Ishikawa (cell line): ENCODE results near the gene R3HDM4.

Experiments
- CEBPB ChIP-seq: IDR thresholded peaks from 2 replicates; pipeline ENCODE4 v1.6.1; 2012
- CREB1 ChIP-seq: IDR thresholded peaks from 2 replicates; pipeline ENCODE4 v1.6.1; 2012; ENCODE audit warnings: low read depth
- EGR1 ChIP-seq: IDR thresholded peaks from 2 replicates; pipeline ENCODE4 v1.6.1; 2012
- EP300 ChIP-seq: IDR thresholded peaks from 2 replicates; pipeline ENCODE4 v1.6.1; 2012; ENCODE audit warnings: borderline replicate concordance
- FOXM1 ChIP-seq: IDR thresholded peaks from 2 replicates; pipeline ENCODE4 v1.6.1; 2012; ENCODE audit warnings: low read depth, borderline replicate concordance
- NFIC ChIP-seq: IDR thresholded peaks from 2 replicates; pipeline ENCODE4 v1.6.1; 2012
- RAD21 ChIP-seq: IDR thresholded peaks from 2 replicates; pipeline ENCODE4 v1.6.1; 2012; ENCODE audit warnings: low read depth
- TAF1 ChIP-seq: IDR thresholded peaks from 2 replicates; pipeline ENCODE4 v1.6.1; 2012; ENCODE audit warnings: low read depth, mild to moderate bottlenecking
- TCF12 ChIP-seq: IDR thresholded peaks from 2 replicates; pipeline ENCODE4 v1.6.1; 2012; ENCODE audit warnings: low read depth
- TEAD4 ChIP-seq: IDR thresholded peaks from 2 replicates; pipeline ENCODE4 v1.6.1; 2012
- YY1 ChIP-seq: IDR thresholded peaks from 2 replicates; pipeline ENCODE4 v1.6.1; 2012; ENCODE audit warnings: low read depth
- ZBTB7A ChIP-seq: IDR thresholded peaks from 2 replicates; pipeline ENCODE4 v1.6.1; 2012; ENCODE audit warnings: low read depth
- TF ChIP-seq, protein P1 (sequence below): IDR thresholded peaks from 2 replicates; pipeline ENCODE4 v1.6.1; 2012
- TF ChIP-seq, protein P2 (sequence below): IDR thresholded peaks from 2 replicates; pipeline ENCODE4 v1.6.1; 2012

R3HDM4 gene

DNA sequence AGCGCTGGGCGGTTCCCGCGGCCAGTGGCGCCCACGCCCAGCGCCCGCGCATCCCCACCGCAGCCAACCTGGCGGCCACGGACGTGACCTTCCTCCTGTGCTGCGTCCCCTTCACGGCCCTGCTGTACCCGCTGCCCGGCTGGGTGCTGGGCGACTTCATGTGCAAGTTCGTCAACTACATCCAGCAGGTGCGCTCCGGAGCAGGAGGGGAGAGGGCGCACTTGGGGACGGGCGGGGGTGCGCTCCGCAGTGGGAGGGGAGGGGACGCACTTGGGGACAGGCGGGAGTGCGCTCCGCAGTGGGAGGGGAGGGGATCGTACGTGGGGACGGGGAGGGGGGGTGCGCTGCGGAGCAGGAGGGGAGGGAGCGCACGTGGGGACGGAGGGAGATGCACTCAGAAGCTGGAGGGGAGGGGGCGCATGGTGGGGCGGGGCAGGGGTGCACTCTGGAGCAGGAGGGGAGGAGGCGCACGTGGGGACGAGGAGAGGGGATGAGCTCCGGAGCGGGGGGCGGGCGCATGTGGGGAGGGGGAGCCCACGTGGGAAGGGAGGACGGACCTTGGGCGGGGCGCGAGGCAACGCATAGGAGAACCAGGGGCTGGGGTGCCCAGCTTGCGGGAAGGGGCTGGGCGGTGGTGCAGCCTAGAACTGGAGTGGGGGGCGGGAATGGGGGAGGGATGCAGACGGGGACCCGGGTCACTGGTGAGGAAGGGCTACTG, 5.6 kb upstream of the R3HDM4 start:
- TF ChIP-seq, protein P1, sequence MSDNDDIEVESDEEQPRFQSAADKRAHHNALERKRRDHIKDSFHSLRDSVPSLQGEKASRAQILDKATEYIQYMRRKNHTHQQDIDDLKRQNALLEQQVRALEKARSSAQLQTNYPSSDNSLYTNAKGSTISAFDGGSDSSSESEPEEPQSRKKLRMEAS: 0 out of 2 replicates have a peak, but pooled peaks have one; percentile 35
- TF ChIP-seq TEAD4: no peak

DNA sequence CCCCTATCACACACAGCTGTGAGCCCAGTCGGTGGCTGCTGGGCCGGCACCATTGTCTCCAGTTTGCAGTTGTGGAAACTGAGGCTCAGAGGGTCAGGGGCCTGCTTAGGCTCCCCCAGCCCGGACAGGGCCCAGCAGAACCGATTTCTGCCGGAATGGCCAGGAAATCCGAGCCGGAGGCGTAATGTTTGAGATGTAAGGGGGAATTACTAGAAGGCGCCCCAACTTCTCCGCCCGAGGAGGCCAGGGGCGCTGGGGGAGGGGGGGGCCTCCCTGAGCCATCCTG, 5.1 kb upstream of the R3HDM4 start:
- no peak for TF ChIP-seq RAD21
- TF ChIP-seq ZBTB7A: peak; percentile 16; the same call in 1 of the 2 replicates

- TF ChIP-seq TEAD4: no peak
- TF ChIP-seq YY1: no peak
- TF ChIP-seq, protein P1: no peak
- TF ChIP-seq CREB1: no peak
- peak; percentile 72 for TF ChIP-seq ZBTB7A
- no peak for TF ChIP-seq NFIC
- no peak for TF ChIP-seq TCF12
- no peak for TF ChIP-seq EP300
- peak; percentile 67; the same call in 1 of the 2 replicates for TF ChIP-seq RAD21
Measured at GRCh38 chr19:917323-918151, 4.5 kb upstream of the R3HDM4 start, which contains the start of gene KISS1R. Gene KISS1R (plus strand): TSS chr19:917333. CDS start chr19:917503, 170 bp downstream.

DNA sequence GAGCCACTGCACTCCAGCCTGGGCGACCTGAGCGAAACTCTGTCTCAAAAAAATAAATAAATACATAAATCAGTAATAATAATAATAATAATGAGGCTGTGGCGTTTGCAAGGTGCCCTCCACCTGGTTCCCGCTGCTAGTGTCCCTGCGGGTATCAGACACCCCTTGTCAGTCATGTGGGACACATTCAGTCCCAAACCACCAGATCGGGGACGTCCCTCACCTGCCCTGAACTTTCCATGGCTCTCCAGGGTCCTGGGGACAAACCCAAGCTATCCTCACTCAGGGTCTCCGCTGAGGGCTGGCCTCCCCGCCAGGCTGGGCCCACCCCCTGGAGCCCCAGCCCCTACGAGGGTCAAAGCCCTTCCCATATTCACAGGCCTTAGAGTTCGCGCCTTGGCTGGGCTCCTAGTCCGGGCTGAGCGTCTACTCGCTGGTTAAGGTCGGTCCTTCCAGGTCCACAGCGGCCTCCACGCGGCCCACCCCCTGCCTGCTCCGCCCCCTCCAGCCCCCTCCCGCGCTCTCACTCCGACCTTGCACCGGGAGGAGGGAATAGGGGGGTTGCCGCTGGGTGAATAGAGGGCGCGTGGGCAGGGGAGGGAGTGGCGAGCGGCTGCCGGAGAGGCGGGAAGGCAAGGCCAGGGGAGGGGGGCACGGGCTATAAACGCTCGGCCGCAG, 3.8 kb upstream of the R3HDM4 start:
- TF ChIP-seq EGR1 (peak; percentile 80), CREB1 (no peak)
- TF ChIP-seq, protein P1: peak; percentile 9; the same call in 1 of the 2 replicates

GRCh38 chr19:912181-913079, 589 bp downstream of the R3HDM4 start:
- no peak for TF ChIP-seq CEBPB
- peak; percentile 85 for TF ChIP-seq ZBTB7A
- peak; percentile 18; the same call in 1 of the 2 replicates for TF ChIP-seq EGR1

GRCh38 chr19:911197-912033, 1.6 kb downstream of the R3HDM4 start:
- TF ChIP-seq ZBTB7A (no peak), EP300 (no peak), YY1 (no peak), TCF12 (no peak), RAD21 (no peak), EGR1 (no peak), TEAD4 (no peak), TAF1 (no peak), NFIC (no peak), CREB1 (no peak), FOXM1 (no peak)
- TF ChIP-seq, protein P2, sequence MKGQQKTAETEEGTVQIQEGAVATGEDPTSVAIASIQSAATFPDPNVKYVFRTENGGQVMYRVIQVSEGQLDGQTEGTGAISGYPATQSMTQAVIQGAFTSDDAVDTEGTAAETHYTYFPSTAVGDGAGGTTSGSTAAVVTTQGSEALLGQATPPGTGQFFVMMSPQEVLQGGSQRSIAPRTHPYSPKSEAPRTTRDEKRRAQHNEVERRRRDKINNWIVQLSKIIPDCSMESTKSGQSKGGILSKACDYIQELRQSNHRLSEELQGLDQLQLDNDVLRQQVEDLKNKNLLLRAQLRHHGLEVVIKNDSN: no peak
- TF ChIP-seq, protein P1: no peak

DNA sequence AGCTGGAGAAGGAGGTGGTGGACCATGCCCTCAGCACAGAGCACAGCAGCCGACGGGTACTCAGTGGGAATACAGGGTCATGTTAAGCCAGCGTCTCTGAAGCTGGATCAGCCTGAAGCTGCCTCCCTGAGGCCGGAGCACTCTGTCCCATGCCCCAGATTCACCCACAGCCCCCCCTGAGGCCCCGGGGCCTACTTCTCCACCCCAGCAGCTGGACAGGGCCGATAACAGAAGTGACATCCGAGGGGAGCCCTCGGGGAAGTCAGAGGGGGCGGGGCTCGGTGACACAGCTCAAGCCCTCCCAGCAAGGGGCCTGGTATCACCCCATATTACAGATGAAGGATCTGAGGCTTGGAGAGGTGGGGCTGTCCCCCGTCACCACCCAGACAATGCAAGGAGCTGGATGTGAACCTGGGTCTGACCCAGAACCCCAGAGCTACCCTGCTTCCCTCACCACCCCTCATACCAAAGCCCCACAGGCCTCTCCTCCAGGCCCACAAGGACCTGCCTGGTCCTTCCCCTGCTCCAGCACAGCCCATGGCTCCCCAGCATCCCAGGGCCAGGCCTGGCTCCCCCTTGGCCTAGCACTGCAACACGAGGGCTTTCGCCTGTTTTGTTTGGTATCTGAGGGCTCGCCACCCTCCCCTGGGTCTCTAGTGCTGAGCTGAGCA, 5.7 kb downstream of the R3HDM4 start:
- no peak for TF ChIP-seq NFIC
- TF ChIP-seq EP300: no peak
- TF ChIP-seq, protein P1: no peak
- TF ChIP-seq YY1: no peak
- TF ChIP-seq CEBPB: no peak
- TF ChIP-seq ZBTB7A: no peak
- TF ChIP-seq EGR1: no peak
- no peak for TF ChIP-seq TEAD4
- TF ChIP-seq, protein P2: no peak
- no peak for TF ChIP-seq TCF12
- TF ChIP-seq FOXM1: no peak
